ENCODE measurements around the gene ENOX1. TPM values are rescaled to one million over a fixed set of nuclear protein-coding genes. Genes with fewer than 3 reads are reported as not detected.

The ENOX1 gene
- total RNA-seq, 1 experiment from 2014 or later, result 1.5 TPM

DNA sequence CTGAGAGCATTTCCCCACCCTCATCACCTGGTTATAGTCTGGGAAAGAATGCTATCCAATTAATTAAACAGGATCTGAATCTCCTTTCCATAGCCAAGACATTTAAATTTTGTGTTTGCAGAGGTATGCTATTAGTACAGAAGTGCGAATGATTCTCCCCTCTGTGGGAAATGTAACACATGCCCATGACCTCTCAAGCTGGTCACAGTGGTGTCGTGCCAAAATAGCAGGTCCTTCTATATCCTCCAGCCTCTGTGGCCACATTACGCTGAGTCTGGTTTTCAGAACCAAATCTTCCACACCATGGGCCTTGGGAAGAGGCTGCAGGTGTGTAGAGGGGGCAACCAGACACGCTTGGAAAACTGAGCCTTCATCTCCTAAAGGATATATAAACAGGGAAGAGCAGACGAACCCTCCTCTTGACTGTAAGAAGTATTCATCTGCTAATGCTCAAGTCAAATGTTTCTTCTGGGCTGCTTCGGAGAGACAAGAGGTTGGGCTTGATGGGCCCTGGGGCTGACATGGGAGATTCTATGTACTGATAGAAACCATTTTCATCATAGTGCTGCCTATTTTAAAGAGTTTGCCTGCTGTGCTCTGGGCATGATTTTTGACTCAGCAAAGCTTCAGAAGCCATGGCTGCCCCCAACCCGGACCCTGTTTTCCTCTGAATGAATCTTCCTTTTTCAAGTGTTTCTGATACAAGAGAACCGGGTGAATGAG lies 565.7 kb downstream of the ENOX1 start:
- no TSS peak for BruUV-seq (replicated peaks)
- TF ChIP-seq, protein P1, sequence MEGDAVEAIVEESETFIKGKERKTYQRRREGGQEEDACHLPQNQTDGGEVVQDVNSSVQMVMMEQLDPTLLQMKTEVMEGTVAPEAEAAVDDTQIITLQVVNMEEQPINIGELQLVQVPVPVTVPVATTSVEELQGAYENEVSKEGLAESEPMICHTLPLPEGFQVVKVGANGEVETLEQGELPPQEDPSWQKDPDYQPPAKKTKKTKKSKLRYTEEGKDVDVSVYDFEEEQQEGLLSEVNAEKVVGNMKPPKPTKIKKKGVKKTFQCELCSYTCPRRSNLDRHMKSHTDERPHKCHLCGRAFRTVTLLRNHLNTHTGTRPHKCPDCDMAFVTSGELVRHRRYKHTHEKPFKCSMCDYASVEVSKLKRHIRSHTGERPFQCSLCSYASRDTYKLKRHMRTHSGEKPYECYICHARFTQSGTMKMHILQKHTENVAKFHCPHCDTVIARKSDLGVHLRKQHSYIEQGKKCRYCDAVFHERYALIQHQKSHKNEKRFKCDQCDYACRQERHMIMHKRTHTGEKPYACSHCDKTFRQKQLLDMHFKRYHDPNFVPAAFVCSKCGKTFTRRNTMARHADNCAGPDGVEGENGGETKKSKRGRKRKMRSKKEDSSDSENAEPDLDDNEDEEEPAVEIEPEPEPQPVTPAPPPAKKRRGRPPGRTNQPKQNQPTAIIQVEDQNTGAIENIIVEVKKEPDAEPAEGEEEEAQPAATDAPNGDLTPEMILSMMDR (IDR thresholded peaks at IDR 0.05; ENCODE audit: unreplicated experiment), result no peak
- Mint-ChIP-seq H3K36me3 (ENCODE audit: insufficient read depth, unreplicated experiment) (no peaks in the 10 kb centered on the region), H3K4me1 (ENCODE audit: low read depth, unreplicated experiment) (no peaks in the 10 kb centered on the region), H3K9me3 (ENCODE audit: low read depth, unreplicated experiment) (no peaks in the 10 kb centered on the region), H3K27ac (ENCODE audit: unreplicated experiment) (no peak overlapping the region), H3K27me3 (ENCODE audit: unreplicated experiment) (peaks cover 31% of the 10 kb centered on the region), H3K4me3 (ENCODE audit: low read depth, unreplicated experiment) (no peak overlapping the region)
- intact Hi-C loops (cut with micrococcal nuclease; ENCODE audit: unreplicated experiment), result no loop called here
- no peak for DNase-seq
- CTCF ChIA-PET, result no interaction called here

DNA sequence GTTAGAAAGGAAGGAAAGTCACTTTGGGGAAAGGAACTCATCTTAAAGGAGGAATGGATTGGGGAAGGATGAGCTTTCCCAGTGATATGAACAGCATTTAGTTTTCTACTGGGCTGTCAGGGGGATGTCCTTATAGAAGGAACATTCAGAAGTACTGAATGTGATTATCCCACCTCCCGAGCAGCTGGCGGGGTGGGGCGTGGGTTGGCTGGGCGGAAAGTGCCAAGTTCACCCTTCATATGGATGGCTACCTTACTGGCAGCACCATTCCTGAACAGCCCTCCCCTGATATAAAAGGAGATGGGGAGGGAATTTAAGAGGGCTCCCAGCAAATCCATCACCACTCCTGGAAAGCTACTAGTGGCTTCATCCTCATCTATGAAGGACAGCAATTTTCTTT lies 572.6 kb downstream of the ENOX1 start:
- Mint-ChIP-seq H3K9me3 (ENCODE audit: low read depth, unreplicated experiment) (no peaks in the 10 kb centered on the region), H3K27me3 (ENCODE audit: unreplicated experiment) (no peaks in the 10 kb centered on the region), H3K4me3 (ENCODE audit: low read depth, unreplicated experiment) (no peak overlapping the region), H3K4me1 (ENCODE audit: low read depth, unreplicated experiment) (no peaks in the 10 kb centered on the region), H3K36me3 (ENCODE audit: insufficient read depth, unreplicated experiment) (no peaks in the 10 kb centered on the region), H3K27ac (ENCODE audit: unreplicated experiment) (no peak overlapping the region)
- CTCF ChIA-PET, result no interaction called here
- no peak for DNase-seq
- TF ChIP-seq, protein P1 (IDR thresholded peaks at IDR 0.05; ENCODE audit: unreplicated experiment), result no peak
- no TSS peak for BruUV-seq (replicated peaks)
- intact Hi-C loops (cut with micrococcal nuclease; ENCODE audit: unreplicated experiment), result no loop called here

DNA sequence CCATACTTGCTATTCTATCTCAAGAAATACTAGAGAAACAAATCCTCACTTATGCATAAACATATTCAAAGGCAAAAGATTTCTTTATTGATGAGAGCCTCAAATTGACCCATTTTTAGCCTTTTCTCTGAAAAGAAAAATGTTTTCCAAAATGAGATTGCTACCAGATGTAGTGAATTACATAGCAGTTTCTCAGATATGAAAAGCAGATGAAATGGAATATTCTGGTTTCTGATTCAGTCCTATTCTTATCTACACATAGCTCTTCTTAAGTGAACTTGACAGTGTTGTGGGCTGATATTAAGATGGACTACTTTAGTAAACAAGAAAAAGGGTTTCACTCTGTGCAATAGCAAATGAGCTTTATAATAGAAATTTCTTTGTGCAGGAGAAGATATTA lies 579.9 kb downstream of the ENOX1 start:
- intact Hi-C loops (cut with micrococcal nuclease; ENCODE audit: unreplicated experiment), result no loop called here
- no peaks in the 10 kb centered on the region for H3K36me3 Mint-ChIP-seq (ENCODE audit: insufficient read depth, unreplicated experiment)
- H3K4me1 Mint-ChIP-seq (ENCODE audit: low read depth, unreplicated experiment), result no peaks in the 10 kb centered on the region
- no peak for DNase-seq
- H3K27me3 Mint-ChIP-seq (ENCODE audit: unreplicated experiment), result no peaks in the 10 kb centered on the region
- no TSS peak for BruUV-seq (replicated peaks)
- no peaks in the 10 kb centered on the region for H3K9me3 Mint-ChIP-seq (ENCODE audit: low read depth, unreplicated experiment)
- H3K27ac Mint-ChIP-seq (ENCODE audit: unreplicated experiment), result no peak overlapping the region
- no peak overlapping the region for H3K4me3 Mint-ChIP-seq (ENCODE audit: low read depth, unreplicated experiment)
- CTCF ChIA-PET, result no interaction called here
- TF ChIP-seq, protein P1 (IDR thresholded peaks at IDR 0.05; ENCODE audit: unreplicated experiment), result no peak

DNA sequence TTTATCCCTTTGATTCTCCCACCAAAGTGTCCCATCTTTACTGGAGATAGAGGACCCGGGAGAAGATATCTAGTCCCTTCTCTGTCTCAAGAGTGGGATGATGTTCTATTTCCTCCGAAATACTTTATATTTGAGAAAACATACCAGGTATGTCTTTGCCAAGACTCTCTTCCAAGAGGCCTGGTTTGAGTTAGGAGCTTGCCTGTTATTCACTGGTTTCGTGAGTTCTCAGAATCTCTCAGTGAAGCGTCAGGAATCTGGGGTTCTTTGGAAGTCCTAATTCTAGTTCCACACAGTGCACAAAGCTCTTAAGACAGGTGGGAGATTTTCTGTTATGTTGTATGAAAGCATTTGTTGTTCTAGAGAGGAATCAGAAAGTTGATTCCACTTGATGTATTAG lies 581.4 kb downstream of the ENOX1 start:
- TF ChIP-seq, protein P1 (IDR thresholded peaks at IDR 0.05; ENCODE audit: unreplicated experiment), result no peak
- Mint-ChIP-seq H3K27me3 (ENCODE audit: unreplicated experiment) (no peaks in the 10 kb centered on the region), H3K27ac (ENCODE audit: unreplicated experiment) (no peak overlapping the region), H3K4me3 (ENCODE audit: low read depth, unreplicated experiment) (no peak overlapping the region), H3K4me1 (ENCODE audit: low read depth, unreplicated experiment) (no peaks in the 10 kb centered on the region), H3K9me3 (ENCODE audit: low read depth, unreplicated experiment) (no peaks in the 10 kb centered on the region), H3K36me3 (ENCODE audit: insufficient read depth, unreplicated experiment) (no peaks in the 10 kb centered on the region)
- intact Hi-C loops (cut with micrococcal nuclease; ENCODE audit: unreplicated experiment), result no loop called here
- DNase-seq, result no peak
- BruUV-seq (replicated peaks), result no TSS peak
- CTCF ChIA-PET, result no interaction called here
